Measurements from ENCODE around the gene AGT. TPM values are rescaled to one million over a fixed set of nuclear protein-coding genes. Genes with fewer than 3 reads are reported as not detected.

The AGT gene
- total and polyA plus RNA-seq, 7 donors = 9.2 to 187 (median 38.0) TPM

GRCh38 chr1:230703679-230704385, 10.1 kb downstream of the AGT start:
- H3K4me3 ChIP-seq = no peak overlapping the region
- no peak overlapping the region for H3K27ac ChIP-seq
- no peak for ATAC-seq
- TF ChIP-seq CTCF (IDR thresholded peaks at IDR 0.05) = no peak
- WGBS, 3 donors = 93 to 97% (median 95%) methylated on average over 8 of the region's 8 CpGs
- no peaks in the 10 kb centered on the region for H3K9me3 ChIP-seq
- DNase-seq = peak in 1 of 2 donors; percentile 43
- peaks cover 3% of the 10 kb centered on the region for H3K4me1 ChIP-seq
- peaks cover 0 to 40% of the 10 kb centered on the region in 2 donors for H3K36me3 ChIP-seq (ENCODE audit: insufficient read depth in 1 of 2, low read depth in 1 of 2)
- intact Hi-C loops (cut with DNase I) = loop anchor here in 1 of 2 donors (5.0 kb wide), 1 partner anchor 68 kb away; no protein-coding TSS in a partner anchor
- H3K27me3 ChIP-seq (ENCODE audit: insufficient read depth in 3 of 3, low read length in 2 of 3) = no peaks in the 10 kb centered on the region

GRCh38 chr1:230702934-230703678, 10.8 kb downstream of the AGT start:
- Histone ChIP-seq H3K27me3 (ENCODE audit: insufficient read depth in 3 of 3, low read length in 2 of 3) (no peaks in the 10 kb centered on the region), H3K4me1 (no peaks in the 10 kb centered on the region), H3K36me3 (ENCODE audit: insufficient read depth in 1 of 2, low read depth in 1 of 2) (peaks cover 0 to 40% of the 10 kb centered on the region in 2 donors), H3K4me3 (no peak overlapping the region), H3K27ac (no peak overlapping the region), H3K9me3 (no peaks in the 10 kb centered on the region)
- intact Hi-C loops (cut with DNase I) = loop anchor here in 1 of 2 donors (5.0 kb wide), 1 partner anchor 69 kb away; no protein-coding TSS in a partner anchor
- DNase-seq (no peak), ATAC-seq (no peak)
- no peak for TF ChIP-seq CTCF (IDR thresholded peaks at IDR 0.05)
- 73 to 77% (median 76%) methylated on average over 14 of the region's 14 CpGs for WGBS, 3 donors

- Histone ChIP-seq H3K9me3 (no peaks in the 10 kb centered on the region), H3K27ac (no peak overlapping the region), H3K36me3 (ENCODE audit: insufficient read depth in 1 of 2, low read depth in 1 of 2) (peaks cover 0 to 40% of the 10 kb centered on the region in 2 donors), H3K27me3 (ENCODE audit: insufficient read depth in 3 of 3, low read length in 2 of 3) (no peaks in the 10 kb centered on the region), H3K4me1 (peaks cover 3% of the 10 kb centered on the region), H3K4me3 (no peak overlapping the region)
- ATAC-seq (no peak), DNase-seq (no peak)
- WGBS, 3 donors = 85 to 93% (median 89%) methylated on average over 19 of the region's 19 CpGs
- TF ChIP-seq CTCF (IDR thresholded peaks at IDR 0.05) = no peak
- intact Hi-C loops (cut with DNase I) = loop anchor here in 1 of 2 donors (5.0 kb wide), 1 partner anchor 70 kb away; no protein-coding TSS in a partner anchor
These were observed 11.8 kb downstream of the AGT start for GRCh38 chr1:230701895-230702768.

- no peak for ATAC-seq
- Histone ChIP-seq H3K4me3 (no peak overlapping the region), H3K9me3 (no peaks in the 10 kb centered on the region), H3K4me1 (peaks cover 6% of the 10 kb centered on the region), H3K27me3 (ENCODE audit: insufficient read depth in 3 of 3, low read length in 2 of 3) (no peaks in the 10 kb centered on the region), H3K36me3 (ENCODE audit: insufficient read depth in 1 of 2, low read depth in 1 of 2) (peaks cover 0 to 40% of the 10 kb centered on the region in 2 donors), H3K27ac (no peak overlapping the region)
- WGBS, 3 donors = 77 to 89% (median 80%) methylated on average over 17 of the region's 17 CpGs
- DNase-seq = no peak
- no peak for TF ChIP-seq CTCF (IDR thresholded peaks at IDR 0.05)
- intact Hi-C loops (cut with DNase I) = loop anchor here in 1 of 2 donors (5.0 kb wide), 1 partner anchor 71 kb away; no protein-coding TSS in a partner anchor
These were observed 12.5 kb downstream of the AGT start for GRCh38 chr1:230701434-230701833.
